ENCODE measurements around the gene PRX.
A peak's percentile ranks its signal among the peaks of the same experiment; 100 is the strongest.
"Not testable (repeated sequence)": the region's sequence is repeated elsewhere in the genome, so short reads cannot be mapped to it uniquely, and the experiment has no call there.

PRX gene

DNA sequence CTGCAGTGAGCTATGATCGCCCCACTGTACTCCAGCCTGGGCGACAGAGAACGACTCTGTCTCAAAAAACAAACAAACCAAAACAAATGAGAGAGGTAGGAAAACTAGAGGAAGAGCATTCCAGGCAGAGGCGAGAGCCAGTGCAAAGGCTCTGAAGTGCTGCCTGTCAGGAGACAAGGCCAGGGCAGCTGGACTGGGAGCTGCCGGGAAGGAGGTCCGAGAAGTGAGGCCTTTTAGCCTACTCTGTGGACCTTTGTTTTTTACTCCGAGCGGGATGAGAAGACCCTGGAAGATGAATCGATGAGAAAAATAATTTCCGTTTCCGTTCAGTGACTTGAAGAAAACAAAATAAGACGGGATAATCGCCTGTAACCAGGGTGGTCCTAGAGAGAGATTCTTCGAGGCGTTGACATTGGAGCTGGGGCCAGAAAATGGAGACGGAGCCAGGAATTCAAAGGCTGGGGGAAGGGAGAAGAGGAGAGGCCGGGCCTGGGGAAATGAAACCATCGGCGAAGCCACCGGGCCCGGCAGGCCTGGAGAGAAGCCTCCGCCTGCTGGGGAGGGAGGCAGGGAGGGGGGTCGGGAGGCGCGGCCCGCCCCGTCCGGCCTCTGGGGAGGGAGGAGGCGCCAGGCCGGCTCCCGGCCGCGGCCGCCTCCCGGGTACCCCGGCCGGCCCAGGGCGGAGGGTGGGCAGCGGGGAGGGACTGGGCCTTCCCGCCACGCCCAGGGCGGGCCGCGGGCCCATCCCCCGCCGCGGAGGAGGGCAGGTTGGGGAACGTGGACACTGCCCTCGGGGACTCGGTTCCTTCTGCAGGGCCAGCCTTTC lies 20.4 kb upstream of the PRX start:
- DNase-seq = peak; percentile 35 to 37

DNA sequence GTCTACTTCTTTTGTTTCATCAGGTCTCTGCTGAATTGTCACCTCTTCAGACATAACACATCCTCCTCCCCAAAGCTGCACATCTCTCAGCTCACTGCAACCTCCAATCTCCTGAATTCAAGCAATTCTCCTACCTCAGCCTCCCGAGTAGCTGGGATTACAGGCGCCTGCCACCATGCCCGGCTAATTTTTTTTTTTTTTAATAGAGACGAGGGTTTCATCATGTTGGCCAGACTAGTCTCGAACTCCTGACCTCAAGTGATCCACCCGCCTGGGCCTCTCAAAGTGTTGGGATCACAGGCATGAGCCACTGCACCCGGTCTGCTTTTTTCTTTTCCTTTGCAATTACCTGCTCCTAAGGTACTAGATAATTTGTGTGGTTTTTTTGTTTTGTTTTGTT lies 19.6 kb upstream of the PRX start:
- not testable (repeated sequence) for DNase-seq

DNA sequence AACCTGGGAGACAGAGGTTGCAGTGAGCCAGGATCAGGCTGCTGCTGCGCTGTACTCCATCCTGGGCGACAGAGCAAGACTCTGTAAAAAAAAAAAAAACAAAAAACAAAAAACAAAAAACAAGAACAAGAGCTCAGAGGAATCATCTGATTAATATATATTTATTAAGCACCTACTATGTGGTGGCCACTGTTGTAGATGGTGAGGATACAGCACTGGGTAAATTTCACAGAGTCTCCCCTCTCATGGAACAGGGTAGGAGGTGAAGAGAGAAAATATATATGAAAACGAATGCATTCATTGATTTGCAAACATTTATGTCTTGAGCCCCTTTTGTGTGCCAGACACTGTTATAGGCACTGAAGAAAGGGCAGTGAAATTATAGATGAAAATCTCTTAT lies 18.5 kb upstream of the PRX start:
- DNase-seq = no peak

DNA sequence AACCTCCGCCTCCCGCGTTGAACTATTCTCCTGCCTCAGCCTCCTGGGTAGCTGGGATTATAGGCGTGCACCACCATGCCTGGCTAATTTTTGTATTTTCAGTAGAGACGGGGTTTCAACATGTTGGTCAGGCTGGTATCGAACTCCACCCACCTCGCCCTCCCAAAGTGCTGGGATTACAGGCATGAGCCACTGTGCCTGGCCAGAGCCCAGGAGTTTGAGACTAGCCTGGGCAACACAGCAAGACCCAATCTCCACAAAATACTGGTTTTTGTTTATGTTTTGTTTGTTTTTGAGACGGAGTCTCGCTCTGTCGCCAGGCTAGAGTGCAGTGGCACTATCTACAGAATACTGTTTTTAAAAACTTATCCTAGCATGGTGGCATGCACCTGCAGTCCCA lies 17.1 kb upstream of the PRX start:
- DNase-seq = not testable (repeated sequence)

DNA sequence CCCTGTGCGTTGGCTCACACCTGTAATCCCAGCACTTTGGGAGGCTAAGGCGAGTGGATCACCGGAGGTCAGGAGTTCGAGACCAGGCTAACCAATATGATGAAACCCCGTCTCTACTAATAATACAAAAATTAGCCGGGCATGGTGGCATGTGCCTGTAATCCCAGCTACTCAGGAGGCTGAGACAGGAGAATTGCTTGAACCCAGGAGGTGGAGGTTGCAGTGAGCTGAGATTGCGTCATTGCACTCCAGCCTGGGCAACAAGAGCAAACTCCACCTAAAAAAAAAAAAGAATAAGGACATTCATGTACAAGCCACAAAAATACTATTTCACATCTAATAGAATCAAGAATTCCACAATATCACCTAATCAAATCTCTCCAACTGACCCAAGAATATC lies 15.0 kb upstream of the PRX start:
- not testable (repeated sequence) for DNase-seq

DNA sequence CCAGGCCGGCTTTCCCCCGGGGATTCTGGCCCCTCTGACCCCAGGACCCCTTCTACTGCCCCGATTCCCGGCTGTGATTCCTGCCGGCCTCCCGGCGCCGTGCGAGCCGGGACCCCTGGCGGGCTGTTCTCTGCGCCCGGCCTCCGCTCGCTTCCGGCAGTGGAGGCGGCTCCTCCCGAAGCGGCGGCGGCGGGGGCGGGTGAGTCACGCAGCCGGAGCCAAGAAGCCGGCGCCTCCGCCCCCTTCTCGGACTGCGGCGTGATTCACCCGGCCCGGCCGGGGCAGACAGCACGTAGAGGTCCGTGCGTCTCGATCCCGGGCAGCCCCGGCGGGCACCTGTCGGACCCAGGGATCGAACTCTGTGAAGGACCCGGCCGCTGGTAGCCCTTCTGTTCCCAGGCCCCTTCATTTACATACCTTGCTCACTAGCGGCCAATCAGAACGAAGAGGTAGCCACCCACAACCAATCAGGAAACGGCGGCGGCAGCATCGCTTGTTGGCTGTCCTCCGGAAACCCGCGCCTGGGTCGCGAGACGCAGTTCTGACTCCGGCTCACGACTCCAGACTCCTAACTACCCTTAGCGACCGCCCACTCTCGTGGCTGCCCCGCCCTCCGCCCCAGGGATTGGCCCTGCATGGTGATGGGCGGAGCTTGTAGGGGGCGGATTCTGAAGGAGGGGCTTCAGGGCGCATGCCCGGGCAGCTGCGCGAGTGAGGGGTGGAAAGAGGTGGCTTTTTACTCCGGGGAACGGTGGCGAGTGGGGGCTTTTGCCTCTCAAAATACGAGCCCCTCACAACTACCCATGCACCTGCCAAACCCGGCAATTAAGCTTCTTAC lies 12.5 kb upstream of the PRX start, which contains the start of gene SERTAD1:
Gene SERTAD1 (minus strand): TSS at position 543 of the 838 bp plus-strand sequence. CDS start 2,446 bp downstream, outside the sequence.
- peak; percentile 100 for DNase-seq

DNA sequence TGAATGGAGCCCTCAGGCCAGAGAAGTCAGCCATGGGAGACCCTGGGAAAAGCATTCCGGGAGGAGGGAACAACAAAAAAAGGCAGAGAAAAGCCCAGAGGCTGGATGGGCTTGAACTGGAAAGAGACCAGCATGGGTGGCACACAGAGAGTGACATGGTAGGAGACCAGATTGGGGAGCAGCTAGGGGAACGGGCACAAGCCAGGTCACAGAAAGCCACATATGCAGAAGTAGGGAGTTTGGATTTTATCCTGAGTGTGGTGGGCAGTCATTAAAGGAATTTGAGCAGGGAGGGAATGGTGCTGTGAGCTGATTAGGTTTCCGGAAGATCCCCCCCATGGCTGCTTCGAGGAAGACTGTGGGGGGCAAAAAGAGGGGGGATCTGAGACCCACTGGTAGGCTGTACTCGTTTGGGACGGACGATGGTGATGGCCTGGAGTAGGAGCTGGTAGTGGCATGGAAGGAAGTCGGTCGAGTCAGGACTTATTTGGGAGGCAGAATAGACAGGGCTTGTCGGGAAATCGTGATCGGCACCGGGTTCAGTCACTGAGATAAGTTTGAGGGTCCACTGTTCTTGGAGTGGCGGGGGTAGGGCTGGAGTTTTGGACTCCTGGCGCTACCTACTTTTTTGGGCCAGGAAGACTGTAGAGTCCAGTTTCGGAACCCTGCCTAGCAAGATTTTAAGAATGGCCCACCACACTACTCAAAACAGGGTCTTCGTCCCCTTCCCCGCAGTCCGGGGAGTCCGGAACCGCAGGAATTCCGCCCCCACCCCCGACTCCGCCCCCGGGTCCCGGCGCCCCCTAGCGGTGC lies 11.7 kb upstream of the PRX start:
- DNase-seq = peak in 1 of 2 experiments; percentile 12

DNA sequence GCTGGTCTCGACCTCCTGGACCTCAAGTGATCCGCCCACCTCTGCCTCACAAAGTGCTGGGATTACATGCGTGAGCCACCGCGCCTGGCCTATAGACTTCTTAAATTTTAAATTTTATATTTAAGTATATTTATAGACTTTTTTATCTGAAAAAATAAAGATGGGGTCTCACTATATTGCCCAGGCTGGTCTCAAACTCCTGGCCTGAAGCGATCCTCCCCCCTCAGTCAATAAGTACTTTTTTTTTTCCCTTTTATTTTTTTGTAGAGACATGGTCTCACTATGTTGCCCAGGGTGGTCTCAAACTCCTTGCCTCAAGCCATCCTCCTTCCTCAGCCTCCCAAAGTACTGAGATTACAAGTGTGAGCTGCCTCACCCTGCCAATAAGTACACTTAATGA lies 10.8 kb upstream of the PRX start:
- no peak for DNase-seq

DNA sequence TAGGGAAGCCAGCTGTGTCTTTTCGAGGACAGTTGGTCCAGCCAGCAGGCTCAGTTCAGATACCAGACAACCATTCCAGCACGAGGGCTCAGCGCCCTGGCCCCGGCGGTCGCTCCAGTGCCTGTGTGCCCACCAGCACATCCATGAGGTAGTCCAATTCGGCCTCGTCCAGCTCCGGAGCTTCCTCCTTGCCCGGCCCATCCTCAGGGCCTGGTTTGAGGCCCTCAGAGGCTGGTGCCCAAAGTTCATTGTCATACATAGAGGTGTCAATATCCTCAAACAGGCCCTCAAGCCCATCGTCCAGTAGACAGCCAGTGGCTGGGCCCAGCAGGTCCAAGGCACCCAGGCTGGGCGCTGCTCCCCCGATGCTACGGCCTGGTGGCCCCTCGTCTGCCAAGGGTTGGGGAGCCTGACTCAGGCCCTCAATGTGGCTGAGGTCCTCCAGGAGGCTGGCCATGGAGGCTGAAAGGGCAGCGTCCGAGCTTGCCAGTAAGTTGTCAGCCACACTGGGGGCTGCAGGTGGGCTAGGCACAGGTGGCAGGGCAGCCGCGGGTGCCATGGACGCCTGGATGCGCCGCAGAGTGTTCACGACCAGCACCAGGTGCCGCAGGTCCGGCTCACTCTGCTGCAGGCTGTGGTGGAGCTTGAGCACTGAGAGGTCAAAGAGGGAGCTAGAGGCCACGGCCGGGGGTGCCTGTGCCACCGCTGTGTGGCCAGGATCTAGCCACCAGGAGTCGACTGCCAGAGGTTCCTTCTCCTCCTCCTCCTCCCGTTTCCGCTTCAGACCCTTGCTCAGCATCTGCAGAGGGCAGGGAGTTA lies 9.8 kb upstream of the PRX start:
- DNase-seq = no peak

DNA sequence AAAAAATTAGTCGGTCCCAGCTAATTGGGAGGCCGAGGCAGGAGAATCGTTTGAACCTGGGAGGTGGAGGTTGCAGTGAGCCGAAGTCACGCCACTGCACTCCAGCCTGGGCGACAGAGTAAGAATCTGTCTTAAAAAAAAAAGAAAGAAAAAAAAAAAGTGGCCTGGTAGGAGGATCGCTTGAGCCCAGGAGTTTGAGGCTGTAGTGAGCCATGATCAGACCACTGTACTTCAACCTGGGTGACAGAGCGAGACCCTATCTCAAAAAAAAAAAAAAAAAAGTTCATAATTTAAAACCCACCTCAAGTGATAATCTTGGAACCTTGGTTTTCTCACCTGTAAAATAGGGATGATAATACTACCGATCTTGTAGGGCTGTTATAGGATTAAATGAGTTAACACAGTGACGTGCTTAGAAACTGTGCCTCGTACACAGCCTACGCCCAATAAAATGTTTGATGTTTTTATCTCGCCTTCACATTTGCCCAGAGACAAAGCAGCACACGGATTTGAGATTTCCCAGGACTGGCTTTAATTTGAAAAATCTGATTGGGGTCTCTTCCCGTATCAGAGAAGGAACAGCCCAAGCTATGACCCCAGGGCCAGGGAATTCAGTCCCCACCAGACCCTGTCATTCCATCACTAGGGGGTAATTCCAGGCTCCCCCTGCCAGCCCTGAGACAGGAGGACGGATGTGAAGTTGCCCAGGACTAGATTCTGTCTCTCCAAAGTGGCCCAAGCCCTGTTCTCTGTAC lies 9.0 kb upstream of the PRX start:
- no peak for DNase-seq

DNA sequence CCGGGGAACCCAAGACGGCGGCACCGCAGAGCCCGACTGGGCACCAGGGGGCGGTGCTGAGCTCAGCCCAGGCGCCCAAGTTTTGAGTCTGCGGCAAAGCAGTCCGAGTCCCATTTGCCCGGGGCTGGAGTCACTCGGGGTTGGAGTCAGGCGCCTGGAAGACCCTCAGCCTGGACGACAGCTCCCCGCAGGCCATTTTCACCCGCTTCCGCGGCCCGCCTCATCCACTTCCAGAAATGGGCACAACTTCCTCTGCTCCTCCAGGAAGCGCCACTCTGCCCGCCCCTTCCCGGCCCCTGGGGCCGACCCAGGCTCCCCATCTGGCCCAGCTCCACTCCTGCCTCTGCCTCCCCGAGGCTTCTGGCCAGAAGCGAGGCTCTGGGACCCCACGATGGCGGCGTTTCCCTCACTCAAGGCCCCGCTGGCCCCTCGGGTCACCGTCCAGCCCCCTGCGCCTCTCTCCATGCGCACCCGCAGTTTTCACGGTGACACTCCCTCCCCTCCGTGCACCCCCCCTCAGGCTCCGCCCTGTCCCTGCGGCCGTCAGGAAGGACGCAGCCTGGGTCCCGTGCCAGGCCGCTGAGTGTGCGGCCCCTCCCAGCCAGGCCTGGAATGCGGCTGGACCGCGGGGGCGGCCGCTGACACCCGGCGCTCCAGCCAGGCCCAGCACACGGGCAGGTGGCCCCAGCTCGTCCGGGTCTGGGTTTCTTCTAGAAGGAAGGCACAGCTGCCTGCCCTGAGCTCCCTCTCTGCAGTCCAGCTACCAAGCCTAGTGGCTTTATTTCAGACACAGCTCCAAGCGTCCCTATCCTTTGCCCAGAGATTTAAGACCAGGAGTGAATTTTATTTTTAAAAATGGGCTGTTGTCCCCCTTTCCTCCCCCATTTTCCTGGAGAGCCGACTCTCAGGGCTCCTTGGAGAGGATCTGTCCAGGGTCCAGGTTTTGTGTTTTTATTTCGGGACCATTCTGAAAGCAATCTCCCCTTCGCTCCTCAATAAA lies 7.9 kb upstream of the PRX start:
- DNase-seq = peak; percentile 63 to 67

DNA sequence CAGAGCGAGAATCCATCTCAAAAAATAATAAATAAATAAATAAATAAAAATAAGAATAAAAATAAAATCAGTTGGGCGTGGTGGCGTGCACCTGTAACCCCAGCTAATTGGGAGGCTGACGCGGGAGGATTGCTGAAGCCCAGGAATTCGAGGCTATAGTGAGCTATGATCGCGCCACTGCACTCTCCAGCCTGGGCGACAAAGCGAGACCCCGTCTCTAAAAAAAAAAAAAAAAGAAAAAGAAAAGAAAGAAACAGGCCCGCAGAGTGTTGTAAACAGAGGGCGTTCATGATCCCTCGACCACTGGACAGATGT lies 7.2 kb upstream of the PRX start:
- no peak for DNase-seq

DNA sequence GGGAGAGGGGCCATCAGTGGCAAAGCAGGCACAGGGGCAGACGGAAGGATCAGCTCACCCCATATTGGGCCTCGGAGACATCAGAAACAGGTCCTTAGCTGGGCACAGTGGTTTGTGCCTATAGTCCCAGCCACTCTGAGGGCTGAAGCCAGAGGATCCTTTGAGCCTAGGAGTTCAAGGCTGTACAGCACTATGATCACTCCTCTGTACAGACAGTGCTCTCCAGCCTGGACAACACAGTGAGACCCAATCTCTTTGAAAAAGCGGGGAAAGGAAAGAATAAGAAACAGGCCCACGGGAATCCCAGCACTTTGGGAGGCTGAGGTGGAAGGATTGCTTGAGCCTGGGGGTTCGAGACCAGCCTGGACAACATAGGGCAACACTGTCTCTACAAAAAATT lies 6.6 kb upstream of the PRX start:
- no peak for DNase-seq

DNA sequence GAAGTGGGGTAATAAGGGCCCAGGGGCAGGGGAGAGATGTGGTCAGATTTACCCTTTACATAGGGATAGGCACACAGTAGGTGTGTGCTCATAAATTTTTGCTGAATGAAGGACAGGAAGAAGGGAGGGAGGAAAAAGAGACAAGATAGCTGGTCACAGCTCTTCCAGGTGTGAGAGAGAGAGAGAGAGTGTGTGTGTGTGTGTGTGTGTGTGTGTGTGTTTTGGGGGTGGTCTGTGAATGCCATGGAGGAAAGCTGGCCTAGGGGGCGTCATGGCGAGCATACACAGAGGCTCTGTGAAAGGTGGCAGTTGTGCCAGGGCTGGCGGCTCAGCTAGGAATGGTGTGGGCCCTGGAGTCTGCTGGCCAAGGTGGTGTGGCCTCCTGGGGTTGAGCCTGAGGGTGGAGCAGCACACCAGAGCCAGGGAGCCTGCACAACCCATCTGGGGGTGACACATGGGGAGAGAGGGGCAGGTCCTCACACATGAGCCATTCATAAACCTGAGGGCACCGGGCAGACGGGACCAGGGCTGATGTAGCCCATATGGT lies 6.0 kb upstream of the PRX start:
- no peak for DNase-seq

DNA sequence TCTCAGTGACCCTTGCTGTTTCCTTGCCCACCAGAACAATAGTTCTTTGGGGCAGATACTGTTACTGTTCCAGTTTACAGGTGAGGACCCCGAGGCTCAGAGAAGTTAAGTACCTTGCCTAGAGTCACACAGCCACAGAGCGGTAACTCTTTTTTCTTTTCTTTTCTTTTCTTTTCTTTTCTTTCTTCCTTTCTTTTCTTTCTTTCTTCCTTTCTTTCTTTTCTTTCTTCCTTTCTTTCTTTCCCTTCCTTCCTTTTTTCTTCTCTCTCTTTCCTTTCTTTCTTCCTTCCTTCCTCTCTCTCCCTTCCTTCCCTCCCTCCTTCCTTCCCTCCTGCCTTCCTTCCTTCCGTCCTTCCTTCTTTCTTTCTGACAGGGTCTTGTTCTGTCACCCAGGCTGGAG lies 4.9 kb upstream of the PRX start:
- no peak for DNase-seq

DNA sequence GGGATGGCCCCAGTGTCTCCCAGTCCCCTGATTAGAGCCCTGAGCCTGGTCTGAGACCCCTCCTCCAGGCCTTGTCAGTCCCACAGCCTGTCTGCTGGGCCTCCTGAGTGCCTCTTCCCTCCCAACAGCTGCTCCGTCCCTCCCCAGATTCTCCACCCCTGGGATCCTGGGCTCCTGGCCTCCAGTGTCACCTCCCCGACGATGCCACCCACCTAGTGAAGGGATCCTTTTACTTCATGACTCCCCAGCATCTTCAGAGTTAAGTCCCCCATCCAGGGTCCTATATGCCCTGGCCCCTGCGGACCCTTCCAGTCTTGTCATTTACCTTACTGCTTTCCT lies 4.4 kb upstream of the PRX start:
- no peak for DNase-seq

DNA sequence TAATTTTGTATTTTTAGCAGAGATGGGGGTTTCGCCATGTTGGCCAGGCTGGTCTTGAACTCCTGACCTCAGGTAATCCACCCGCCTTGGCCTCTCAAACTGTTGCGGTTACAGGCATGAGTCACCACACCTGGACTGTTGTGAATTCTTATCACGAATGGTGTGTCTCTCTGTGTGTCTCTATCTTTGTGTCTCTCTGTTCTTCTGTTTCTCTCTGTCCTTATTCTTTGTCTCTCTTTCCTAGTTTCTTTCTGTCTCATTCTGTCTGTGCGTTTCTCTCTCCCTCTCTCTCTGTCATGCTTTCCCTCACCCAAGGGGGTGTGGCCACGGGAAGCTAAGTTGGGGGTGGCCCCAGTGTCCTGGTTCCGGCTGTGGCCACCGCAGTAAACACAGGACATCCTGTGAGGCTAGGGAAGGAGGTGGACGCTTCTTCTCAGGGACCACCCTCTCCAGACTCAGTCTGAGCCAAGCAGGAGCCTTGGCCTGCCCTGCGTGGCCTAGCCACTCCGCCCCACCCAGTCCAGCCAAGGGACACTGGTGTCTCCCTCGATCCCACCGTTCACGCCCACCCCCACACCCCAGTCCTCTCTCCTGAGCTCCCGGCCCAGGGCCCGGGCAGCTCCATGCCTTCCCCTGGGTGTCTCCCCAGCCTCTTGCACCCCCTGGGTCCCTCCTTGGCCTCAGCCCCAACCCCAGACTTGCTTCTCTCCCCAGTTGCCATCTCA lies 3.9 kb upstream of the PRX start:
- DNase-seq = no peak

DNA sequence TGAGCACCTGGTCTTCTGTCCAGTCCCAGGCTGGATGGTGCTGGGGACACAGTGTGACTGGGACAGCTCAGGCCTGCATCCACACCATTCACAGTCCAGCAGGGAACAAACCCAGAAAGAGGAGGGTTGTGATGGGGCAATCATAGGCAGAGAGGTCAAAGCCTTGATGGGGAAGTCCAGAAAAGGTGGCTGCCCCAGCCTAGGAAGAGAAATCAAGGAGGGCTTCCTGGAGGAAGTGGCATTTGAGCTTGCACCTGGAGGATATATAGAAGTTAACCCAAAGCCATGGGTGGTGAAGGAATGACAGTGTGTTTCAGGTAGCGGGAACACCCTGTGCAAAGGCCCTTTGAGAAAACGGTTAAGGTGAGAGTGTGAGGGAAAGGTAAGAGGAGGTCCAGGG lies 2.6 kb upstream of the PRX start:
- DNase-seq = no peak
